GM12878 (cell line): Measurements from ENCODE around the gene HSPBAP1. TPM values are rescaled to one million over a fixed set of nuclear protein-coding genes. Genes with fewer than 3 reads are reported as not detected.

ENCODE experiments used
- ATAC-seq: fragments of 200-7000 bp; cut with Tn5 transposase; 3 replicates; pipeline ENCODE4 v1.9.1; 2020; ENCODE audit warnings: mild to moderate bottlenecking, moderate library complexity
- BruUV-seq: library from RNA; stranded (reverse); fragments of 400-500 nt; replicated peaks from 2 replicates; lab custom pipeline; 2021; lab: Mats Ljungman, UMichigan
- CTCF ChIA-PET: fragments of 300-600 bp; sonication (Branson Sonifier 250); formaldehyde crosslinking; extraction: SDS; loops from one replicate; lab custom pipeline; 2021; ENCODE audit warnings: inconsistent platforms; lab: Yijun Ruan, JAX
- POLR2A ChIA-PET: fragments of 350-600 bp; formaldehyde crosslinking; extraction: SDS; loops from one replicate; lab custom pipeline; 2021; ENCODE audit warnings: inconsistent platforms; lab: Charles Lee
- RAD21 ChIA-PET: fragments of 300-600 bp; sonication (Branson Sonifier 250); formaldehyde crosslinking; loops from one replicate; lab custom pipeline; 2023; ENCODE audit warnings: antibody characterized with exemption; ENCODE audit not compliant: unreplicated experiment; lab: Charles Lee
- SMC1A ChIA-PET: fragments of 300-600 bp; sonication (Branson Sonifier 250); formaldehyde crosslinking; loops from one replicate; lab custom pipeline; 2023; ENCODE audit not compliant: unreplicated experiment, uncharacterized antibody; lab: Charles Lee
- DNase-seq: peaks from one replicate; pipeline ENCODE4 v3.0.0-alpha.2; 2011; ENCODE audit warnings: low read depth, low spot score
- FAIRE-seq: peaks from 3 replicates; lab custom pipeline; 2011; peaks lifted over from hg19 to GRCh38; lab: Jason Lieb, UNC
- H2AFZ ChIP-seq: 2 replicates; pipeline ENCODE4 v1.6.0; 2011; ENCODE audit warnings: low read depth, low read length, control low read depth; ENCODE audit not compliant: control insufficient read depth
- H3K27ac ChIP-seq: 2 replicates; pipeline ENCODE4 v1.5.1; 2011; ENCODE audit warnings: control low read depth; ENCODE audit not compliant: control insufficient read depth, insufficient read depth
- H3K27me3 ChIP-seq, 2 experiments: replicated peaks in 1 of 2; 2 replicates each; pipeline versions ENCODE4 v1.6.0 to v1.6.1; 2011; ENCODE audit warnings: low read length in 1 of 2; ENCODE audit not compliant: control insufficient read depth in 2 of 2, insufficient read depth in 2 of 2
- H3K36me3 ChIP-seq, 2 experiments: 2 replicates each; pipeline ENCODE4 v1.5.1; 2011; ENCODE audit warnings: low read length in 1 of 2; ENCODE audit not compliant: control insufficient read depth in 2 of 2, insufficient read depth in 2 of 2
- H3K4me1 ChIP-seq: 2 replicates; pipeline ENCODE4 v1.6.1; 2011; ENCODE audit warnings: mild to moderate bottlenecking, low read length, moderate library complexity, mixed read lengths; ENCODE audit not compliant: control insufficient read depth, insufficient read depth
- H3K4me2 ChIP-seq: 2 replicates; pipeline ENCODE4 v1.6.0; 2011; ENCODE audit warnings: control low read depth; ENCODE audit not compliant: control insufficient read depth, insufficient read depth
- H3K4me3 ChIP-seq: fragments of 200-600 bp; sonication (generic); 2 replicates; pipeline ENCODE4 v1.5.1; 2016
- H3K79me2 ChIP-seq: 2 replicates; pipeline ENCODE4 v1.6.0; 2011; ENCODE audit warnings: low read length; ENCODE audit not compliant: control insufficient read depth, insufficient read depth
- H3K9ac ChIP-seq: 2 replicates; pipeline ENCODE4 v1.8.0; 2011; ENCODE audit warnings: low read length, control low read depth, mixed read lengths; ENCODE audit not compliant: control insufficient read depth, insufficient read depth
- H3K9me3 ChIP-seq: replicated peaks from 3 replicates; pipeline ENCODE4 v1.5.1; 2011; ENCODE audit warnings: mild to moderate bottlenecking, low read length; ENCODE audit not compliant: control insufficient read depth, insufficient read depth
- H4K20me1 ChIP-seq: 2 replicates; pipeline ENCODE4 v1.6.0; 2011; ENCODE audit not compliant: control insufficient read depth, insufficient read depth
- CEBPZ ChIP-seq: fragments of 150-350 bp; IDR thresholded peaks from 2 replicates; pipeline ENCODE4 v1.6.1; 2016; ENCODE audit warnings: low read depth, low read length
- MLLT1 ChIP-seq: fragments of 450-650 bp; IDR thresholded peaks from 2 replicates; pipeline ENCODE4 v1.6.1; 2016; ENCODE audit warnings: mild to moderate bottlenecking
- TCF3 ChIP-seq: IDR thresholded peaks from 2 replicates; pipeline ENCODE4 v1.6.1; 2012; ENCODE audit warnings: low read depth, mild to moderate bottlenecking, low read length, borderline replicate concordance; ENCODE audit not compliant: insufficient read depth
- ZBTB40 ChIP-seq: fragments of 450-650 bp; IDR thresholded peaks from 2 replicates; pipeline ENCODE4 v1.6.1; 2016; ENCODE audit warnings: mild to moderate bottlenecking, moderate library complexity, borderline replicate concordance
- ZNF384 ChIP-seq: IDR thresholded peaks from 2 replicates; pipeline ENCODE4 v1.6.1; 2012; ENCODE audit warnings: low read depth, mild to moderate bottlenecking, low read length, improper control_type of control experiment, borderline replicate concordance
- WGBS: methylation state at CpG from one replicate; pipeline ENCODE4 v1.1.6; 2016; ENCODE audit warnings: low lambda C conversion rate; ENCODE audit not compliant: insufficient replicate concordance, insufficient coverage; ENCODE audit errors: missing lambda C conversion rate; 5-methylcytosine and 5-hydroxymethylcytosine counted together
- in situ Hi-C: fragments of 300-500 bp; cut with MboI; formaldehyde crosslinking; loops from 9 replicates; pipeline ENCODE4 v1.14.3; 2018; ENCODE audit warnings: mixed read lengths
- intact Hi-C: fragments of 100-400 bp; cut with micrococcal nuclease; formaldehyde crosslinking; loops from one replicate; pipeline ENCODE4 v1.14.2; 2022; ENCODE audit not compliant: unreplicated experiment
- polyA plus RNA-seq, 11 experiments: library from polyadenylated mRNA; depleted of rRNA in 4 of 11; unstranded in 6 of 11; stranded (reverse) in 5 of 11; fragments of >200 nt; fragmentation: Nextera tagmentation in 4 of 11; fragmentation: Illumina TruSeq in 1 of 11; extraction: Ambion mirVana in 4 of 11; extraction: Trizol in 1 of 11; gene quantifications; 1 replicate in 1 of 11; 2 replicates in 10 of 11; pipeline versions ENCODE4 v1.2.1 to v1.2.3, GENCODE V29; 2011 to 2016; ENCODE audit warnings: inconsistent platforms in 2 of 11, missing spikeins in 2 of 11, low read depth in 1 of 11
- total RNA-seq, 4 experiments: library from RNA; depleted of rRNA in 3 of 4; stranded (reverse); fragments of >200 nt in 3 of 4; fragmentation: Illumina TruSeq in 1 of 4; extraction: Trizol in 1 of 4; gene quantifications; 2 replicates each; pipeline versions ENCODE4 v1.2.1 to v1.2.3, GENCODE V29; 2013 to 2021

The HSPBAP1 gene
- total and polyA plus RNA-seq, 10 of the 15 experiments (the other 5 are each of a cell fraction or from before 2014, with no cell fraction given) = 3.2 to 10.3 (median 7.9) TPM

- H3K4me1 ChIP-seq = no peaks in the 10 kb centered on the region
- intact Hi-C loops = loop anchor here (10.0 kb wide), 1 partner anchor 235 kb away; the partner anchor contains the start of genes DTX3L and PARP9
- H4K20me1 ChIP-seq = no peaks in the 10 kb centered on the region
- H3K9ac ChIP-seq = no peak overlapping the region
- no peaks in the 10 kb centered on the region for H3K36me3 ChIP-seq
- H3K9me3 ChIP-seq = no peaks in the 10 kb centered on the region
- ChIA-PET CTCF (interaction anchor here (0.8 kb wide), 1 partner anchor 15 kb away, joined by 3 read pairs; no protein-coding TSS in a partner anchor), SMC1A (no interaction called here), RAD21 (no interaction called here), POLR2A (no interaction called here)
- no peak for FAIRE-seq
- DNase-seq = no peak
- ATAC-seq = no peak
- in situ Hi-C loops = no loop called here
- H2AFZ ChIP-seq = no peak overlapping the region
- BruUV-seq = no TSS peak
- no peak overlapping the region for H3K27ac ChIP-seq
- H3K4me2 ChIP-seq = no peak overlapping the region
- H3K79me2 ChIP-seq = no peaks in the 10 kb centered on the region
- WGBS = 69% methylated on average over 2 of the region's 2 CpGs
- no peak for TF ChIP-seq MLLT1
- no peaks in the 10 kb centered on the region for H3K27me3 ChIP-seq
- H3K4me3 ChIP-seq = no peak overlapping the region
Observed at GRCh38 chr3:122799322-122799721, 5.7 kb upstream of the HSPBAP1 start.

GRCh38 chr3:122797291-122797690, 3.7 kb upstream of the HSPBAP1 start:
- ChIA-PET POLR2A (no interaction called here), SMC1A (interaction anchor here (0.8 kb wide), 1 partner anchor 365 kb away, joined by 3 read pairs; no protein-coding TSS in a partner anchor), CTCF (interaction anchor here (1.1 to 1.8 kb wide), 2 partner anchors 9 to 231 kb away, joined by 3 to 5 read pairs; no protein-coding TSS in a partner anchor), RAD21 (no interaction called here)
- no peaks in the 10 kb centered on the region; the same call in 1 of the 2 replicates for H3K79me2 ChIP-seq
- BruUV-seq = no TSS peak
- no peaks in the 10 kb centered on the region for H3K27me3 ChIP-seq
- FAIRE-seq = no peak
- no peak overlapping the region for H2AFZ ChIP-seq
- intact Hi-C loops = loop anchor here (10.0 kb wide), 1 partner anchor 232 kb away; the partner anchor contains the start of genes DTX3L and PARP9
- no peak for ATAC-seq
- no peak for DNase-seq
- H3K36me3 ChIP-seq = no peaks in the 10 kb centered on the region
- 28% methylated on average over 3 of the region's 3 CpGs for WGBS
- no peak overlapping the region for H3K27ac ChIP-seq
- no peaks in the 10 kb centered on the region for H3K9me3 ChIP-seq
- in situ Hi-C loops = no loop called here
- no peaks in the 10 kb centered on the region for H4K20me1 ChIP-seq
- H3K4me3 ChIP-seq = no peak overlapping the region
- H3K4me1 ChIP-seq = no peaks in the 10 kb centered on the region
- H3K9ac ChIP-seq = no peak overlapping the region
- no peak overlapping the region for H3K4me2 ChIP-seq
- no peak for TF ChIP-seq ZNF384
- TF ChIP-seq TCF3 = no peak
- TF ChIP-seq ZBTB40 = no peak
- TF ChIP-seq CEBPZ = no peak
